HG03196 (cell line): ENCODE measurements around the gene GAB2.
"Not testable (repeated sequence)": the region's sequence is repeated elsewhere in the genome, so short reads cannot be mapped to it uniquely, and the experiment has no call there.

ENCODE experiments used
- ATAC-seq: cut with Tn5 transposase; IDR thresholded peaks from one replicate; pipeline ENCODE4 v1.9.1; 2021; ENCODE audit not compliant: unreplicated experiment

GAB2 gene

DNA sequence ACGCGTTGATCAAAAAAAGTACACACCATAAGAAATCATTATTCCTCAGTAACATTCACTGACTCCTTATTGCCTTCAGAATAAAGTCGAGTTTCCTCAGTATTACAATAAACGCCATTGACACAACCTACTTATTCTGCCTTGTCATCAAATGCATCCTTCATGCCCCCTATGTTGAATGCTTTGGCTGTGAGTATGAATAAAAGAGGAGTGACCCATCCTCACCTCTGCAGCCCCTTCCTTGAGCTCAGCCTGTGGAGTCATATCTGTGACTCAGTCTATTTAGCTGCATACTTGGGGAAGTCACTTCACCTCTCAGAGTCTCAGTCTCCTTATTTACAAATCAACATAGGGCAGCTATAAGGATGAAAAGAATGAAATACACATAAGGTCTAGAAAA is 163.8 kb downstream of the GAB2 start:
- no peak for ATAC-seq

DNA sequence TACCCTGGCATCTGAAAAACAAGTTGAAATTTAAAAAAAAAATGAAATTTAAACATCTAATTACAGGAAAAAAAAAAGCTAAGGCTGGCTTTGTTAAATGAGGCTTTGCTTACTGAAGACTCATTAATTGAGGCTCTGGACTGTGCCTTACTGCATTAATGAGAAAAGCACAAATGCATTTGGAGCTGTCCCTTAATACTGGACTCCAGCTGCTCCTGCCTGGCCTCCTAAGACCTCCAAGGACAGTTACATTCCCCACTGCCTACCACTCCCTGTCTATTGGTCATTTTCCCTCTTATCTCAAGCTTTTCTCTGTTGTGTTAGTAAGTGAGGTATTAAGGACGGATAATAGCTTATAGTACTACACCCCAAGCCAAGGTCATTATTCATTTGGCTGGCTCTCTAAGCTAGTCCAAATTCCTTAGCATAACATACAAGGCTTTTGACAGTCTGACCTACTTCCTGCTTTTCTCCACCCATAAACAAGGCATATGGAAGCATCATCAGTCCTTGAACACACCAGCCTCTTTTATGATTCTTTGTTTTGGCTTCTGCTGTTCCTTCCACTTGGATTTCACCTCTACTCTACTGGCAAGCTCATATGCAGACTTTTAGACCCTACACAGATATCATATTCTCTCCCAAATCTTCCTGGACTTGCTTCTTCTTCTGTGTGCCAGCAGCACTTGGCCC is 166.4 kb downstream of the GAB2 start:
- ATAC-seq = no peak

DNA sequence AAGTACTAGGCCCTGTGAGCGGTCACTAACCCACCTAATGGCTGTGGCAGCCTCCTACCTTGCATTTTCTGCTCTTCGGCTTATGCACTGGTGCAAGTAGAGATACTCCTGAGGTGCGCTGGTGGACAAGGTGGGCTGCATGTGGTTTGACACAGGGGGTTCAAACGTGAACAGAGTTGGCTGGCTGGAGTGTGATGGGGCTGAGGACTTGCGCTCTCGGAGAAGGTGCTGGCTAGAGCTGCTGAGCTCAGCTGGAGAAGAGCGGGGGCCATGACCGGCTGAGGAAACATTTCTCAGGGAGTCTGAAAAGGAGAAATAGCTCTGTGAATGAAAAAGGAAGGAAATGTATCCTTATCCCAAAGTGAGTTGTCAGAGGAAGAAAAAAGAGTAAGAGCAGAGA is 167.5 kb downstream of the GAB2 start:
- ATAC-seq = no peak

- no peak for ATAC-seq
Observed at GRCh38 chr11:78248903-78249302, 168.7 kb downstream of the GAB2 start.

- no peak for ATAC-seq
Observed at GRCh38 chr11:78248191-78248590, 169.4 kb downstream of the GAB2 start.

- no peak for ATAC-seq
Observed at GRCh38 chr11:78244546-78245255, 172.9 kb downstream of the GAB2 start.

DNA sequence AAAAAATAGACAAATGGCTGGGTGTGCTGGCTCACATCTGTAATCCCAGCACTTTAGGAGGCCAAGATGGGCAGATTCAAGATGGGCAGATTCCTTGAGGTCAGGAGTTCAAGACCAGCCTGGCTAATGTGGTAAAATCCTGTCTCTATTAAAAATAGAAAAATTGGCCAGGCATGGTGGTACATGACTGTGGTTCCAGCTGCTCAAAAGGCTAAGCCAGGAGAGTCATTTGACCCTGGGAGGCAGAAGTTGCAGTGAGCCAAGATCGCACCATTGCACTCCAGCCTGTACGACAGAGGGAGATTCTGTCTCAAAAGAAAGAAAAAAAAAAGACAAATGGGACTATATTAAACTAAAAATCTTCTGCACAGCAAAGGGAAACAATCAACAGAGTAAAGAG is 173.5 kb downstream of the GAB2 start:
- no peak for ATAC-seq

- no peak for ATAC-seq
Observed at GRCh38 chr11:78241475-78241874, 176.1 kb downstream of the GAB2 start.

DNA sequence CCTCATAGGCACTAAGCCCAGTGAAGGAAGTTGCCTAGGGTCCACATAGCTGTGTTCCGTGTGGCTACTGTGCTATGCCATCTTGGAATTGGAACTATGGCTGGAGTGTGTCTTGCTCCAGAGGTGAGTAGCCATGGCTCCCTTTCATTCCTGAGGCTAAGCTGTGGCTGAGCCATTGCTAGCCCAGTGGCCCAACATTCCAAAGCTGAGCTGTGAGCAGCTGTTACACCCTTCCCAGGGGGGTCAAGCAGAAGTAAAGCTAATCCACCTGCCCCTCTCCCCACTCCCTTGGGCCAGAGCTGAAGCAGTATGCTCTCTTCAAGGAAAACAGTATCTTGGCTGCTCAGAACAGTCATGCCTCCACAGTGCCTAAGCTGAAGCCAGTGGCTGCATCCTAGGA is 177.8 kb downstream of the GAB2 start:
- ATAC-seq = no peak

GRCh38 chr11:78237293-78238046 is 180.2 kb downstream of the GAB2 start:
- ATAC-seq = no peak

DNA sequence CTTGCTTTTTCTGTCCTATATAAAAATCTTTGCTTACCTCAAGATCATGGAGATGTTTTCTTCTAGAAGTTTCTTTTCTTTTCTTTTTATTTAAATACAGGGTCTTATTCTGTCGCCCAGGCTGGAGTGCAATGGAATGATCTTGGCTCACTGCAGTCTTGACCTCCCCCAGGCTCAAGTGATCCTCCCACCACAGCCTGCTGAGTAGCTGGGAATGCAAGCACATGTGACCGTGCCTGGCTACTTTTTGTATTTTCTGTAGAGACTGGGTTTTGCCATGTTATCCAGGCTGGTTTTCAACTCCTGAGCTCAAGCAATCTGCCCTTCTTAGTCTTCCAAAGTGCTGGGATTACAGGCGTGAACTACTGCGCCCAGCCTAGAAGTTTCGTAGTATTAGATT is 183.6 kb downstream of the GAB2 start:
- ATAC-seq = no peak

- not testable (repeated sequence) for ATAC-seq
Observed at GRCh38 chr11:78233046-78233445, 184.6 kb downstream of the GAB2 start.

DNA sequence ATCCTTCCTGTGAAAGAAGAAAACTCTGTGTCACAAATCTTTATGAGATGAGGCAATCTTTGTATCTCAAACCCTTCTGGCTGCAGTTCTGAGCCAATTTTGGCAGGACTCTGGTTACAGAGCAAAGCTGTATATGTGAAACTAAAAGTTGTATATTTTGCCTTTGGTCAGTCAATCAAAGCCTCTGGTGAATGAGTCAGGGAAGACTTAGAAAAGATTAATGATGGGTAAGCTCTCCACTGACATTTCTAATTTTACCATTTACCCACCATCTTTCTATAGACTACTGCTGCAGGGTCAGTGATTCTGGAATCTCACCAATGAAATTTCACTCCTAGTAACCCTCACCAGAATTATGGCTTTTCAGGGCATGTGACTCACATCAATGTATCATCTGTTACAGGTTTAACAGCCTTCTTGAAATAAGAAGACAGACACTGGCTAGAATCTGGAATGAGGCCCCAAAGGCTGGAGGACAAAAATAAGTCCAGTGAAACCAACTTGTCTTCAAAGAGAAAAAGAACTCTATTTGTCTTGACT is 185.6 kb downstream of the GAB2 start:
- ATAC-seq = no peak

DNA sequence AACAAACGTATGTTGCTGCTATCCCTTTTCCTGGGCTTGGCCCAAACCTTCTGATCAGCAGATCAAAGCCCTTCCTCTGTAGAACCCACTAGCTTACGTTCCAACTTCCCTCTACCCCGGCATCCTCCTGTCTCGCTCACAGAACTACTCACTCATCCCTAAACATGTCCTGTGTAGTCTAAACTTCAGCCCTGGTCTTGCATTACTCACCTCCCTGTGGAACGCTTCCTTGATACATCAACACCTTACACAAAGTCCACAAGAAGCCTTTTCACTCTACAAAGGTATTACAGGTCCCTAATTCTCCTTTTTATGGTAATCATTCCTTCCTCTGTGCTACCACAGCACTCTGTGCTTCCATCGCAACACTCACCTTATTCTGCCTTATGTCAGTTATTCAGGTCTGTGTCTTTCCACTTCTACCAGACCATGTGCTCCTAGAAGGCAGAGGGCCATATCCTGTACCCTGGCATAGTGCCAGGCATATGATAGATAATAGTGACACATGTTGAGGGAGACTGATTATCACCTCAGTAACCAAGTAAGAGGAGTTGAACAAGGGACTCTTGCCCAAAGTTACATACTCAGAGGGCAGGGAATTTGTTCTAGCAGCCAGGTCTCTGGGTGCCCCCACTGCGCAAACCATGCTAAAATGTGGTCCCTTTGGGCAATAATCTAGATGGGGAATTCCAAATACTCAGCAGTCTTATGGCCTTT is 187.3 kb downstream of the GAB2 start:
- ATAC-seq = no peak

DNA sequence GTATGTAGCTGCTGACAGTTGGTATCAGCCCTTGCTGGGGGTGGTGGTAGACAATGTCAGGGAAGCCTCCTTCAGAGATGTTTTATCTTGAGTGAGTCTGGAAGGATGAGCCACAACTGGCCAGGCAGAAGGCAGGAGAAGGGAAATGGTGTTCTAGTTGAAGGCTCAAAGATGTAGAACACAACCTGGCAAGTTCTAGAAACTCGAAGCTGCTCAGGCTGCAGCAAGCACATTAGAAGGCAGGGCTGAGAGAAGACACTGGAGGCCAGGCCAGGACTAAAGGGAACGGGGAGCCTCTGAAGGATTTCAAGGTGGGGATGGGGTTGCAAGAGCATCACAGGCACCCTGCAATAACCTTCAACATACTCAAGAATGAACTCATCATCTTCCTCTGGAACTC is 188.5 kb downstream of the GAB2 start:
- no peak for ATAC-seq

DNA sequence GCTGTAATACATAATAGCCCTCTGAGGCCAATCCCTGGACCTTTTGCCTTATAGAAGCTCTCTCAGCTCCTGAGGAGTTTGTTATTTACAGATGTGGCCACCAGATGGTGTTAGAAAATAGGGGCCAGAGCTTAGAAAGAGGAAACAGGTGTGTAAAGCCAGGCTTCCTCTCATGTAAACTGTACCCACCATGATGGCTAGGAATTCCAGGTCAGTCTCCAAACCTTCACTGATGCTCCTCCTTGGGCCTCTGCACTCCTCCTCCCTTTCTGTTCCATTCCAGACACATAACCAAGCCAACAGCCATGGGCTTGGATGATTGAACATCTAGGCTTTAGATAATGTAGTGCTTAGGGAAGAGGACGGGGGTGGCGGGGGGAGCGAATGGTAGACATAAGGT is 189.2 kb downstream of the GAB2 start:
- peak; percentile 55 for ATAC-seq

DNA sequence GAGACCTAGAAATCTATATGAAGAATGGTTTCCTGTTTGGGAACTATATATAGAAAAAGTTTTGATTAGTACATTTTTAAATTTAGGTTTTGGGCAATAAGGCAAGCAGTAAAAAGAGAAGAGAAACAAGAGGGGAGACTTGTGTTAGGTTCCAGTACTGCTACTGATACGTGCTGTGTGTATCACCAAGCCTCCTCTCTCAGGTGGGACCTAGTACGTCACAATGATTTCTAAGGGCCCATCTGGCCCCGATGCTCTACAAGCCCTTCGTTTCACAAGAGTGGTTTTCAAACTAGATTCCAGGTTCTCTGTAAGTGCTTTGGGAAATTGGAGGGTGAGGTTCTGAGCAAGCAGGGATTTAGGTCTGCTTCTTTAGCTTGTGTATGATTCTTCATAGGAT is 189.7 kb downstream of the GAB2 start:
- ATAC-seq = no peak

DNA sequence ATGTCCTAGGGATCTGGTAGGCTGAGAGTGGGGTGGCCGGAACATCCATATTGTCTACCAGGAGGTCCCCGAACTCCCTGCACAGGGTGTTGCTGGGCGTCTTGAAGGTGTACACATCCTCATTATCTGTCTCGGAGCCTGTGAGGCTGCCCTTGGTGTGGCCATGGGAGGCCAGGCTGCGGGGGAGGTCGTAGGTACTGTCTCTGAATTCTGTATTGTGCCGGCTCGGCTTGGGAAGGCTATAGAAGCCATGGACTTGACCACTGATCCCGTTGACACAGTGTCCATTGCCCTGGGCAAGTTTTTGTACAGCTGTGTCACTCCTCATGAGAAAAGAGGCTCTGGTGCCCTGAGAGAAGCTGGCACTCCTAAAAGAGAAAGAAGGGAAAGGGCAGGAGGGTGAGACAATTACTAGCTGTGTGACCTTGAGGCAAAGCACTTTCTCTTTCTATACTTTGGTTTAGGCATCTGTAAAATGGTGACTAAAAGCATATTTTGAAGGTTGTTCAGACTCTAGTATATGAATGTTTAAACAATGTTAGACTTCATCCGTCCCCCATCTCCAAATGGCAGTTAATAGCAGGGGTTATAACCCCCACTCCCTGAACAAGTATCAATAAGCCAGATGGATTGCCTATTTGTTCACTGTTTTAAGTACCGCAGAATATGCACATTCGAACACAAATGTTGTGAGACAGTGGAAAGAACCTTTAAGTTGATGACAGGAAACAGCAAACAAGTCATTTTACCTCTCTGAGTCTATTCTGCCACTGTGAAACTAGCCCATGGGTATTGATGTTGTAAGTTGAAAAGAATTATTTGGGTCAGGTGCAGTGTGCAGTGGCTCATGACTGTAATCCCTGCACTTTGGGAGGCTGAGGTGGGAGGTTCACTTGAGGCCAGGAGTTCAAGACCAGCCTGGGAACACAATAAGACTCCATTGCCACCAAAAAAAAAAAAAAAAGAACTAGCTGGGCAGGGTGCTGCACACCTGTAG is 190.6 kb downstream of the GAB2 start:
- no peak for ATAC-seq

- no peak for ATAC-seq
Observed at GRCh38 chr11:78224906-78225420, 192.7 kb downstream of the GAB2 start.

GRCh38 chr11:78224506-78224905 is 193.1 kb downstream of the GAB2 start:
- ATAC-seq = no peak
